ENCODE results near the gene TRAM1L1.

TRAM1L1 gene

DNA sequence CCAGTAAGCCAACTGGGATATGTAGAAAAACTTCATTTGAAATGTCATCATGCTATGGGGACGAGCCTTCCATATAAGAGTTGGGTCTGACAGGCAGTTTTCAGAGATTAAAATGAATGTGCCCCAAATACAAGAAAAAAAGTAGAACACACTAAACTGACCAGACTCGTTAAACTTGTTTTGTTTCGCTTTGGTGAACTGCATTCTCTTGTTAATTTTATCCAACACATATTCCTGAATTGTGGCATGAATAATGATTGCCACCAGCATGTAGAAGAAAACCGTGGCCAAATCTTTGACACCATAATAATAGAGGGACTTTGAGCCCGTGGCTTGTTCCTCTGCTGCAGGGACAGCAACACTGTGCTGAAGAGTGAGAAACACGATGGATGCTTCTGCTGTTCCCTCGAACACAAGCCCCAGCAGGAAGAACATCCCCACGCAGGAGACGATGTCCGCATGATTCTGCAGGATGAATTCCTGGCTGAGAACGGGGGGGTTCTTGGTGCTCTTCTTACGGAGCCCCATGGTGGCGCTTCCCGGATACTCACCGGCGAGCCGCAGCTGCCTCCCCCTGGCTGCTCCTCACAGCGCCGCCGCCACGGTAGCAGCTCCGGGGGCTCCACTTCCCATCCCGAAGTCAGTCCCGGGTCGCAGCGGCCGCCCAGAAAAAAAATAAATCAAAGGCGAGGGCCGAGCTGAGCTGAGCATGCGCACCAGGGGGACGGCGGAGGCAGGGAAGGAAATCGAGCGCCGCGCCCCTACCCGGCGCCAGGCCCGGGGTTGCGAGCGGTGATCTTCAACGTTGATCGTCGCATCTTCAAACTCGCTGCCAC, at the start of gene TRAM1L1:
Gene TRAM1L1, minus strand, starts transcription at position 711 of the 836 bp plus-strand sequence. Its CDS starts 183 bp downstream, at position 528.
- peak within 1 kb of the TSS; percentile 78 for H3K4me3 ChIP-seq (ENCODE audit: low read depth, low read length)

- no peak overlapping the region for H3K4me3 ChIP-seq (ENCODE audit: low read depth, low read length)
Observed at GRCh38 chr4:117134386-117134785, 49.0 kb upstream of the TRAM1L1 start.

- no peak overlapping the region for H3K4me3 ChIP-seq (ENCODE audit: low read depth, low read length)
Observed at GRCh38 chr4:117096886-117097285, 11.5 kb upstream of the TRAM1L1 start.

GRCh38 chr4:117096462-117096861, 11.1 kb upstream of the TRAM1L1 start:
- H3K4me3 ChIP-seq (ENCODE audit: low read depth, low read length), result no peak overlapping the region

GRCh38 chr4:117093571-117093970, 8.2 kb upstream of the TRAM1L1 start:
- no peak overlapping the region for H3K4me3 ChIP-seq (ENCODE audit: low read depth, low read length)

DNA sequence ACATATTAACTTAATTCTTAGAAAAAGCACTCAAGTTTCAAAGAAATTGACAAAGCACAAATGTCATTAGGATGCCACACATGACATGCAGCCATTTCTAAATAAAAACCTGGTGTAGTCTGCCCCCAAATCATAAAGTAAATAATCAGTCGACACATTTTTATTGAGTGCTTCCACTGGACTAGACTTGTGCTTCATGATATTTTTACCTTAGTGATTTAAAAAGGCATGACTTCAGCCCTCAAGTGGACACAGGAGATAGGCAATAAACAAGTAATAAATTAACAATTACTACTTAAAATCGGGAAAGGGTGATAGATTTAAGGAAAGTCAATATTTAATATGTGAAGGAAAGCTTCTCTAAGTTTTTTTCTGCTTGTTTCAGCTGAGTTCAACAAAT, 7.6 kb downstream of the TRAM1L1 start:
- H3K4me3 ChIP-seq (ENCODE audit: low read depth, low read length), result no peak overlapping the region

DNA sequence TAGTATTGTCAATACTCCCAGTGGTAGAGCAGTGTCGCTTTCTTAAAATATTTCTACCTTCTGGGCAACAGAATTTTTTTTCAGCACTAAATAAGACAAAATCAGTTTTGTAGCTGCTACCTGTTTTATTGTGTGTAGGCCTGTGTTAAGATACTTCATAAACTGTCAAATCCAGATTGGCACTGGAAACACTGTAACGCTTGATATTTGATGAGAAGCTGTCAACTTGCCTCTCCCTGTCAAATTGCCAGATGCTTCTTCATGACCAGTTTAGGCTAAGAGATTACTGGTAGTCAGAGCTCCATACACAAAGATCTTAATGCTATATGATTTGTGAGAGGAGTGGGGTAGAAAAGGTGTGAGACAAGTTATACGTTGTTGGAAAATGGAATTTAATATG, 17.3 kb downstream of the TRAM1L1 start:
- no peak overlapping the region for H3K4me3 ChIP-seq (ENCODE audit: low read depth, low read length)

DNA sequence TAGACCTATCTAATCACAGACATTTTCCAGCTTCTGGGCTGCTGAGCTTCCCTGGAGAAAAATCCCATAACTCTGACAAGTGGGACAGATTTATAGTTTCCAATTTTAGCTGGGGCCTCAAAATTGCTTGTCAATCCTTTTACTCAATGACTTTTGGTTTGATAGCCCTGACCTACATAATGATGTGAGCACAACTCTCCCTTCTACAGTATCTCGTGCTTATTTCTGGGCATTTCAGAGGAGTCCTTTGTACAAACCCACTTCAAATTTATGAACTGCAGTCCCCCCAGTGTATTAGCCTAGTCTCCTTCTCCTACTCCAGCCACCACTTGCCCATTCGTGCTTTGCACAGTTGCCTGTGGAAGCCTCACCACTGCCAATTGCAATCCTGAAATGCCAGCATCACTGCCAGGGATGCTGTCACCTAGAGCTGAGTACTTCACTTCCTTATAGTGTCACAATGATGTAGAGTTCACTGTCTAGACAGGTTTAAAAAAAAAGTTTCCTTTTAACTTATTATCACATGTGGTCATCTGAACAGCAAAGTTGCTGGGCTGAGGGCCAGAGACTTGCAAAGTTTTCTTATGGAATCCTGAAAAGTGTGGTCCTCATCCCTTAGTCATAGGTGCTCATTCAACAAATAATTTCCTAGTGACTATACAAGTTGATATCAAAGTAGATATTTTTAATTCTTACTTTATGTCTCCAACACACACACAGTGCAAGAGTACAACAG, 21.2 kb downstream of the TRAM1L1 start:
- H3K4me3 ChIP-seq (ENCODE audit: low read depth, low read length), result no peak overlapping the region

DNA sequence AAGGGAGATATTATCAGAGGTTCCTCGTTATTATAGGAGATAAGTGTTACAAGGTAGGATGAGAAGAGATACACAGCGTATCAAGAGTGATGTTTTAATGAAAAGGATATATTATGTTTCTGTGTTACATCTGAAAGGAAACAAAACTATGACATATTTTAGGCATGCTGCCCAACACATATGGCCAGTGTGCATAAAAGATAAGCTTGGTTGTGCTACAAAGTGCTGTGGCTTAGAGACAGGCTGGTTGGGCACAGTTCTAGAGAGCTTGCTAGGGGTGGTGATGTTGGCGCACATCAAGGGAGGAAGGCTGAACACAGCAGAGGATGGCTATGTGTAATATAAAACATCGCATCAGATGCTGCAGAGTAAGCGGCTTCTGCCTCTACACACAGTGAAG, 42.4 kb downstream of the TRAM1L1 start:
- H3K4me3 ChIP-seq (ENCODE audit: low read depth, low read length), result no peak overlapping the region
